Panc1 (cell line): ENCODE data around the gene TBKBP1. TPM values are rescaled to one million over a fixed set of nuclear protein-coding genes. Genes with fewer than 3 reads are reported as not detected.

Source experiments
- ATAC-seq: fragments of 200-7000 bp; cut with Tn5 transposase; 2 replicates; pipeline ENCODE4 v1.9.1; 2020; ENCODE audit warnings: mild to moderate bottlenecking, moderate library complexity
- BruUV-seq: library from RNA; stranded (reverse); fragments of 400-500 nt; replicated peaks from 2 replicates; lab custom pipeline; 2021; lab: Mats Ljungman, UMichigan
- CTCF ChIA-PET: fragments of 300-600 bp; sonication (Branson Sonifier 250); formaldehyde crosslinking; loops from one replicate; lab custom pipeline; 2022; ENCODE audit warnings: antibody characterized with exemption; lab: Charles Lee
- POLR2A ChIA-PET: fragments of 300-600 bp; sonication (Branson Sonifier 250); formaldehyde crosslinking; loops from one replicate; lab custom pipeline; 2022; ENCODE audit warnings: antibody characterized with exemption; lab: Charles Lee
- DNase-seq: peaks from one replicate; pipeline ENCODE4 v3.0.0-alpha.2; 2010; ENCODE audit warnings: low read depth, low spot score
- H3K27ac ChIP-seq: 2 replicates; pipeline ENCODE4 v1.5.1; 2011; ENCODE audit warnings: mild to moderate bottlenecking, low read length, inconsistent platforms
- H3K27me3 ChIP-seq: fragments of 200-500 bp; sonication (Bioruptor generic); 2 replicates; pipeline ENCODE4 v1.6.0; 2014; ENCODE audit warnings: low read length, inconsistent platforms; ENCODE audit not compliant: control insufficient read depth, insufficient read depth
- H3K36me3 ChIP-seq: fragments of 200-500 bp; sonication (Bioruptor generic); 2 replicates; pipeline ENCODE4 v1.5.1; 2014; ENCODE audit warnings: inconsistent platforms, mild to moderate bottlenecking, low read length, moderate library complexity; ENCODE audit not compliant: control insufficient read depth, insufficient read depth
- H3K4me1 ChIP-seq: 2 replicates; pipeline ENCODE4 v1.5.1; 2011; ENCODE audit warnings: inconsistent platforms, mild to moderate bottlenecking, low read length, moderate library complexity; ENCODE audit not compliant: control insufficient read depth, insufficient read depth
- H3K4me3 ChIP-seq, 2 experiments: 2 replicates each; pipeline ENCODE4 v1.5.1; 2011 to 2012; ENCODE audit warnings: low read depth in 2 of 2, low read length in 2 of 2, mild to moderate bottlenecking in 2 of 2, inconsistent platforms in 1 of 2, moderate library complexity in 1 of 2
- H3K9me3 ChIP-seq: fragments of 200-500 bp; sonication (Bioruptor generic); 2 replicates; pipeline ENCODE4 v1.5.1; 2014; ENCODE audit warnings: low read depth, mild to moderate bottlenecking, inconsistent platforms, low read length, moderate library complexity; ENCODE audit not compliant: control insufficient read depth, insufficient read depth
- POLR2AphosphoS5 ChIP-seq: IDR thresholded peaks from 2 replicates; pipeline ENCODE4 v1.6.1; 2012; ENCODE audit warnings: mild to moderate bottlenecking, low read depth, low read length, moderate library complexity
- REST ChIP-seq, 2 experiments: IDR thresholded peaks; 2 replicates each; pipeline ENCODE4 v1.6.1; 2011 to 2012; ENCODE audit warnings: low read depth in 2 of 2, control low read depth in 1 of 2, low read length in 1 of 2, mild to moderate bottlenecking in 1 of 2, moderate library complexity in 1 of 2; ENCODE audit not compliant: insufficient read depth in 1 of 2
- SIN3A ChIP-seq: IDR thresholded peaks from 2 replicates; pipeline ENCODE4 v1.6.1; 2012; ENCODE audit warnings: low read depth, mild to moderate bottlenecking, low read length, moderate library complexity, borderline replicate concordance; ENCODE audit not compliant: insufficient read depth
- TCF7L2 ChIP-seq: IDR thresholded peaks from 2 replicates; pipeline ENCODE4 v1.6.1; 2011; ENCODE audit warnings: mild to moderate bottlenecking, low read depth, low read length, inconsistent platforms
- in situ Hi-C: cut with HindIII; loops from 2 replicates; pipeline ENCODE4 v1.10.0; 2016; ENCODE audit warnings: low sequenced_read_pairs, low pct_unique_long_range_greater_than_20kb
- intact Hi-C: fragments of 100-400 bp; cut with micrococcal nuclease; formaldehyde crosslinking; loops from one replicate; pipeline ENCODE4 v1.10.0; 2022; ENCODE audit not compliant: unreplicated experiment
- total RNA-seq: library from RNA; stranded (reverse); gene quantifications from one replicate; pipeline ENCODE4 v1.2.1, GENCODE V29; 2021; ENCODE audit not compliant: unreplicated experiment
- TF ChIP-seq, protein P1 (sequence below): fragments of 450-650 bp; IDR thresholded peaks from 2 replicates; pipeline ENCODE4 v1.5.1; 2017; ENCODE audit warnings: mild to moderate bottlenecking

The TBKBP1 gene
- total RNA-seq, 1 experiment from 2014 or later: 12.0 TPM

GRCh38 chr17:47745037-47745380 is 51.0 kb downstream of the TBKBP1 start (continued):
- TF ChIP-seq POLR2AphosphoS5: no peak

- Histone ChIP-seq H3K27ac (no peak overlapping the region), H3K9me3 (no peaks in the 10 kb centered on the region; the same call in 1 of the 2 replicates), H3K4me3 (no peak overlapping the region), H3K27me3 (peaks cover 12% of the 10 kb centered on the region), H3K4me1 (no peaks in the 10 kb centered on the region), H3K36me3 (no peaks in the 10 kb centered on the region)
- intact Hi-C loops (no loop called here), in situ Hi-C loops (no loop called here)
- BruUV-seq: no TSS peak
- TF ChIP-seq TCF7L2 (no peak), REST (IDR thresholded peaks at IDR 0.05; ENCODE audit: insufficient read depth in 1 of 2, low read depth in 2 of 2, low read length in 1 of 2) (no peak), SIN3A (no peak), POLR2AphosphoS5 (no peak)
- TF ChIP-seq, protein P1, sequence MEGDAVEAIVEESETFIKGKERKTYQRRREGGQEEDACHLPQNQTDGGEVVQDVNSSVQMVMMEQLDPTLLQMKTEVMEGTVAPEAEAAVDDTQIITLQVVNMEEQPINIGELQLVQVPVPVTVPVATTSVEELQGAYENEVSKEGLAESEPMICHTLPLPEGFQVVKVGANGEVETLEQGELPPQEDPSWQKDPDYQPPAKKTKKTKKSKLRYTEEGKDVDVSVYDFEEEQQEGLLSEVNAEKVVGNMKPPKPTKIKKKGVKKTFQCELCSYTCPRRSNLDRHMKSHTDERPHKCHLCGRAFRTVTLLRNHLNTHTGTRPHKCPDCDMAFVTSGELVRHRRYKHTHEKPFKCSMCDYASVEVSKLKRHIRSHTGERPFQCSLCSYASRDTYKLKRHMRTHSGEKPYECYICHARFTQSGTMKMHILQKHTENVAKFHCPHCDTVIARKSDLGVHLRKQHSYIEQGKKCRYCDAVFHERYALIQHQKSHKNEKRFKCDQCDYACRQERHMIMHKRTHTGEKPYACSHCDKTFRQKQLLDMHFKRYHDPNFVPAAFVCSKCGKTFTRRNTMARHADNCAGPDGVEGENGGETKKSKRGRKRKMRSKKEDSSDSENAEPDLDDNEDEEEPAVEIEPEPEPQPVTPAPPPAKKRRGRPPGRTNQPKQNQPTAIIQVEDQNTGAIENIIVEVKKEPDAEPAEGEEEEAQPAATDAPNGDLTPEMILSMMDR: no peak
- DNase-seq (no peak), ATAC-seq (no peak)
- CTCF ChIA-PET: interaction anchor here (0.7 kb wide), 1 partner anchor 40 kb away, joined by 5 read pairs; no protein-coding TSS in a partner anchor
- POLR2A ChIA-PET: no interaction called here
Measured at GRCh38 chr17:47751471-47751870, 57.5 kb downstream of the TBKBP1 start.

DNA sequence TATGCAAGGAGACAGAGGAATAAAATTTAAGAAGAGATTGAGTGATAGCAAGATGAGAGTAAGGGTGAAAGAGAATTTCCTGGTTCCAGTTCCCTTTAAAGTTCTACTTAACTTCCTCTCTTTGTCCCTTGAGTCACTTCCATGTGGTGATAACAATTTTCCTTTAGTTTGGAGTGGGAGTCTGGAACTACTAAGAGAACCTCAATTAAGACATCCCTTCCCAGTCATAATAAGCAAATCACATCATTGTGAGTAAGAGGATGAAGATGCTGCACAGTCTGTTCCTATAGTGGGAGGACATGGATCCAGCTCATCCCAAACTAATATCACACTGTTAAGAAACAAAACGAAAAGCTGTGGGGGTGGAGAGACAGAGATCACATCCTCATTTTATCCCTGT is 63.4 kb downstream of the TBKBP1 start:
- in situ Hi-C loops (no loop called here), intact Hi-C loops (no loop called here)
- no peaks in the 10 kb centered on the region; the same call in 1 of the 2 replicates for H3K9me3 ChIP-seq
- no peak overlapping the region for H3K27ac ChIP-seq
- TF ChIP-seq SIN3A: no peak
- no peak for TF ChIP-seq POLR2AphosphoS5
- TF ChIP-seq TCF7L2: no peak
- no peak for TF ChIP-seq REST (IDR thresholded peaks at IDR 0.05; ENCODE audit: insufficient read depth in 1 of 2, low read depth in 2 of 2, low read length in 1 of 2)
- TF ChIP-seq, protein P1: no peak
- no peaks in the 10 kb centered on the region for H3K4me1 ChIP-seq
- H3K27me3 ChIP-seq: peaks cover 18% of the 10 kb centered on the region
- CTCF ChIA-PET: no interaction called here
- no peaks in the 10 kb centered on the region for H3K36me3 ChIP-seq
- ATAC-seq: no peak
- no TSS peak for BruUV-seq
- no peak overlapping the region for H3K4me3 ChIP-seq
- no peak for DNase-seq
- POLR2A ChIA-PET: no interaction called here
